ENCODE data around the gene VPS8.

Gene VPS8

GRCh38 chr3:185040425-185040824, 228.5 kb downstream of the VPS8 start:
- in situ Hi-C loops (cut with MboI; ENCODE audit: low sequenced_read_pairs) = no loop called here

GRCh38 chr3:185041540-185041939, 229.6 kb downstream of the VPS8 start:
- in situ Hi-C loops (cut with MboI; ENCODE audit: low sequenced_read_pairs) = no loop called here

GRCh38 chr3:185042312-185043050, 230.5 kb downstream of the VPS8 start:
- in situ Hi-C loops (cut with MboI; ENCODE audit: low sequenced_read_pairs) = no loop called here

GRCh38 chr3:185046164-185046515, 234.2 kb downstream of the VPS8 start:
- in situ Hi-C loops (cut with MboI; ENCODE audit: low sequenced_read_pairs) = no loop called here

GRCh38 chr3:185046603-185047002, 234.6 kb downstream of the VPS8 start:
- in situ Hi-C loops (cut with MboI; ENCODE audit: low sequenced_read_pairs) = no loop called here

GRCh38 chr3:185049710-185050109, 237.7 kb downstream of the VPS8 start:
- in situ Hi-C loops (cut with MboI; ENCODE audit: low sequenced_read_pairs) = no loop called here

GRCh38 chr3:185051801-185052200, 239.8 kb downstream of the VPS8 start:
- in situ Hi-C loops (cut with MboI; ENCODE audit: low sequenced_read_pairs) = no loop called here

GRCh38 chr3:185052631-185053030, 240.7 kb downstream of the VPS8 start:
- in situ Hi-C loops (cut with MboI; ENCODE audit: low sequenced_read_pairs) = no loop called here

- in situ Hi-C loops (cut with MboI; ENCODE audit: low sequenced_read_pairs) = no loop called here
Measured at GRCh38 chr3:185056908-185057307, 244.9 kb downstream of the VPS8 start.

- in situ Hi-C loops (cut with MboI; ENCODE audit: low sequenced_read_pairs) = no loop called here
Measured at GRCh38 chr3:185057829-185058228, 245.9 kb downstream of the VPS8 start.

GRCh38 chr3:185058796-185059195, 246.8 kb downstream of the VPS8 start:
- in situ Hi-C loops (cut with MboI; ENCODE audit: low sequenced_read_pairs) = no loop called here

- in situ Hi-C loops (cut with MboI; ENCODE audit: low sequenced_read_pairs) = no loop called here
Measured at GRCh38 chr3:185059766-185060165, 247.8 kb downstream of the VPS8 start.

- in situ Hi-C loops (cut with MboI; ENCODE audit: low sequenced_read_pairs) = no loop called here
Measured at GRCh38 chr3:185060655-185061054, 248.7 kb downstream of the VPS8 start.

- in situ Hi-C loops (cut with MboI; ENCODE audit: low sequenced_read_pairs) = no loop called here
Measured at GRCh38 chr3:185062191-185062590, 250.2 kb downstream of the VPS8 start.

- in situ Hi-C loops (cut with MboI; ENCODE audit: low sequenced_read_pairs) = no loop called here
Measured at GRCh38 chr3:185063431-185063830, 251.5 kb downstream of the VPS8 start.

- in situ Hi-C loops (cut with MboI; ENCODE audit: low sequenced_read_pairs) = no loop called here
Measured at GRCh38 chr3:185065059-185065458, 253.1 kb downstream of the VPS8 start.

- in situ Hi-C loops (cut with MboI; ENCODE audit: low sequenced_read_pairs) = no loop called here
Measured at GRCh38 chr3:185066251-185066650, 254.3 kb downstream of the VPS8 start.

GRCh38 chr3:185067173-185067572, 255.2 kb downstream of the VPS8 start:
- in situ Hi-C loops (cut with MboI; ENCODE audit: low sequenced_read_pairs) = no loop called here

GRCh38 chr3:185069037-185070030, 257.4 kb downstream of the VPS8 start:
- in situ Hi-C loops (cut with MboI; ENCODE audit: low sequenced_read_pairs) = no loop called here

- in situ Hi-C loops (cut with MboI; ENCODE audit: low sequenced_read_pairs) = no loop called here
Measured at GRCh38 chr3:185070491-185071286, 258.7 kb downstream of the VPS8 start.

- in situ Hi-C loops (cut with MboI; ENCODE audit: low sequenced_read_pairs) = no loop called here
Measured at GRCh38 chr3:185071287-185071800, 259.4 kb downstream of the VPS8 start.

Data from HL-60/S4 treated with phorbol 12-myristate 13-acetate at 8.2 ng/mL for 4 days and 3 days (cell line).